ENCODE data around the gene FYB1.

The FYB1 gene

GRCh38 chr5:39206630-39207321 lies 12.6 kb downstream of the FYB1 start:
- DNase-seq (ENCODE audit: low read depth in 2 of 3, low spot score in 2 of 3), result no peak

GRCh38 chr5:39205550-39205949 lies 13.8 kb downstream of the FYB1 start:
- no peak for DNase-seq (ENCODE audit: low read depth in 2 of 3, low spot score in 2 of 3)

GRCh38 chr5:39203951-39204350 lies 15.4 kb downstream of the FYB1 start:
- DNase-seq (ENCODE audit: low read depth in 2 of 3, low spot score in 2 of 3), result no peak

GRCh38 chr5:39203275-39203922 lies 16.0 kb downstream of the FYB1 start:
- DNase-seq (ENCODE audit: low read depth in 2 of 3, low spot score in 2 of 3), result no peak

- DNase-seq (ENCODE audit: low read depth in 2 of 3, low spot score in 2 of 3), result no peak
Measured at GRCh38 chr5:39202597-39203274, 16.6 kb downstream of the FYB1 start.

- DNase-seq (ENCODE audit: low read depth in 2 of 3, low spot score in 2 of 3), result no peak
Measured at GRCh38 chr5:39201781-39202596, 17.4 kb downstream of the FYB1 start.

- no peak for DNase-seq (ENCODE audit: low read depth in 2 of 3, low spot score in 2 of 3)
Measured at GRCh38 chr5:39201160-39201780, 18.1 kb downstream of the FYB1 start.

- DNase-seq (ENCODE audit: low read depth in 2 of 3, low spot score in 2 of 3), result no peak
Measured at GRCh38 chr5:39200081-39200480, 19.3 kb downstream of the FYB1 start.

- no peak for DNase-seq (ENCODE audit: low read depth in 2 of 3, low spot score in 2 of 3)
Measured at GRCh38 chr5:39199335-39199734, 20.0 kb downstream of the FYB1 start.

GRCh38 chr5:39198127-39198526 lies 21.2 kb downstream of the FYB1 start:
- DNase-seq (ENCODE audit: low read depth in 2 of 3, low spot score in 2 of 3), result no peak

GRCh38 chr5:39197556-39197955 lies 21.8 kb downstream of the FYB1 start:
- no peak for DNase-seq (ENCODE audit: low read depth in 2 of 3, low spot score in 2 of 3)

- no peak for DNase-seq (ENCODE audit: low read depth in 2 of 3, low spot score in 2 of 3)
Measured at GRCh38 chr5:39195198-39195826, 24.1 kb downstream of the FYB1 start.

- DNase-seq (ENCODE audit: low read depth in 2 of 3, low spot score in 2 of 3), result no peak
Measured at GRCh38 chr5:39194466-39195136, 24.8 kb downstream of the FYB1 start.

GRCh38 chr5:39193553-39194465 lies 25.6 kb downstream of the FYB1 start:
- DNase-seq (ENCODE audit: low read depth in 2 of 3, low spot score in 2 of 3), result no peak

GRCh38 chr5:39192450-39193160 lies 26.8 kb downstream of the FYB1 start:
- no peak for DNase-seq (ENCODE audit: low read depth in 2 of 3, low spot score in 2 of 3)

GRCh38 chr5:39191216-39191615 lies 28.1 kb downstream of the FYB1 start:
- DNase-seq (ENCODE audit: low read depth in 2 of 3, low spot score in 2 of 3), result no peak

GRCh38 chr5:39190311-39191102 lies 28.9 kb downstream of the FYB1 start:
- DNase-seq (ENCODE audit: low read depth in 2 of 3, low spot score in 2 of 3), result no peak
